Measurements from ENCODE around the gene RTN3. TPM values are rescaled to one million over a fixed set of nuclear protein-coding genes. Genes with fewer than 3 reads are reported as not detected.

RTN3 gene
- total and polyA plus RNA-seq, 8 donors = 95.3 to 145 (median 115) TPM

GRCh38 chr11:63764679-63765647 lies 83.7 kb downstream of the RTN3 start:
- H3K9me3 ChIP-seq = no peaks in the 10 kb centered on the region
- no peak overlapping the region for H3K27ac ChIP-seq
- TF ChIP-seq CTCF (IDR thresholded peaks at IDR 0.05) = no peak
- intact Hi-C loops (cut with DNase I) = loop anchor here in 1 of 2 donors (10.0 kb wide), 1 partner anchor 180 kb away; no protein-coding TSS in a partner anchor
- H3K36me3 ChIP-seq = peaks cover 0 to 31% of the 10 kb centered on the region in 2 donors
- no peak for ATAC-seq
- peaks cover 4 to 28% of the 10 kb centered on the region in 2 donors for H3K4me1 ChIP-seq
- peaks cover 0 to 14% of the 10 kb centered on the region in 2 donors for H3K27me3 ChIP-seq
- DNase-seq = no peak
- no peak overlapping the region for H3K4me3 ChIP-seq

- Histone ChIP-seq H3K9me3 (no peaks in the 10 kb centered on the region), H3K36me3 (peaks cover 0 to 23% of the 10 kb centered on the region in 2 donors), H3K4me1 (peaks cover 4 to 36% of the 10 kb centered on the region in 2 donors), H3K27ac (no peak overlapping the region), H3K4me3 (no peak overlapping the region), H3K27me3 (peaks cover 0 to 22% of the 10 kb centered on the region in 2 donors)
- ATAC-seq (no peak), DNase-seq (no peak)
- TF ChIP-seq CTCF (IDR thresholded peaks at IDR 0.05) = no peak
- intact Hi-C loops (cut with DNase I) = loop anchor here in 1 of 2 donors (10.0 kb wide), 1 partner anchor 179 kb away; no protein-coding TSS in a partner anchor
Measured at GRCh38 chr11:63765688-63766241, 84.5 kb downstream of the RTN3 start.

- Histone ChIP-seq H3K27me3 (peaks cover 0 to 31% of the 10 kb centered on the region in 2 donors), H3K4me3 (peak overlapping the region in 1 of 2 donors; percentile 79), H3K4me1 (peaks cover 4 to 36% of the 10 kb centered on the region in 2 donors), H3K36me3 (peaks cover 0 to 14% of the 10 kb centered on the region in 2 donors), H3K27ac (no peak overlapping the region), H3K9me3 (no peaks in the 10 kb centered on the region)
- DNase-seq = no peak
- intact Hi-C loops (cut with DNase I) = loop anchor here in 1 of 2 donors (10.0 kb wide), 1 partner anchor 178 kb away; no protein-coding TSS in a partner anchor
- ATAC-seq = no peak
- TF ChIP-seq CTCF (IDR thresholded peaks at IDR 0.05) = no peak
Measured at GRCh38 chr11:63766531-63767235, 85.4 kb downstream of the RTN3 start.

- H3K4me3 ChIP-seq = peak overlapping the region; percentile 79 to 82
- intact Hi-C loops (cut with DNase I) = loop anchor here in 1 of 2 donors (10.0 kb wide), 1 partner anchor 178 kb away; no protein-coding TSS in a partner anchor
- peaks cover 0 to 31% of the 10 kb centered on the region in 2 donors for H3K27me3 ChIP-seq
- peaks cover 4 to 36% of the 10 kb centered on the region in 2 donors for H3K4me1 ChIP-seq
- ATAC-seq = no peak
- DNase-seq = no peak
- H3K27ac ChIP-seq = peak overlapping the region; percentile 72 to 74
- TF ChIP-seq CTCF (IDR thresholded peaks at IDR 0.05) = no peak
- peaks cover 0 to 14% of the 10 kb centered on the region in 2 donors for H3K36me3 ChIP-seq
- no peaks in the 10 kb centered on the region for H3K9me3 ChIP-seq
Measured at GRCh38 chr11:63767267-63767564, 85.9 kb downstream of the RTN3 start.
